Astrocyte (in vitro differentiated cells and primary cell): Measurements from ENCODE around the gene FBXL14. TPM values are rescaled to one million over a fixed set of nuclear protein-coding genes. Genes with fewer than 3 reads are reported as not detected.

Experiments
- DNase-seq: peaks from one replicate; pipeline ENCODE4 v3.0.0-alpha.2; 2010; ENCODE audit warnings: low read depth
- FAIRE-seq: peaks from 2 replicates; lab custom pipeline; 2011; peaks lifted over from hg19 to GRCh38; lab: Jason Lieb, UNC
- H2AFZ ChIP-seq: 2 replicates; pipeline ENCODE4 v1.6.0; 2012; ENCODE audit warnings: low read depth, low read length, inconsistent platforms
- H3K27ac ChIP-seq: 2 replicates; pipeline ENCODE4 v1.5.1; 2011; ENCODE audit warnings: low read depth, low read length, inconsistent platforms
- H3K27me3 ChIP-seq: 2 replicates; pipeline ENCODE4 v1.6.0; 2011; ENCODE audit warnings: low read length, inconsistent platforms; ENCODE audit not compliant: insufficient read depth
- H3K36me3 ChIP-seq: 2 replicates; pipeline ENCODE4 v1.5.1; 2011; ENCODE audit warnings: low read length, inconsistent platforms; ENCODE audit not compliant: insufficient read depth
- H3K4me1 ChIP-seq: 2 replicates; pipeline ENCODE4 v1.5.1; 2011; ENCODE audit warnings: low read length, inconsistent platforms; ENCODE audit not compliant: insufficient read depth
- H3K4me2 ChIP-seq: 2 replicates; pipeline ENCODE4 v1.6.0; 2012; ENCODE audit warnings: low read length, inconsistent platforms
- H3K4me3 ChIP-seq: 2 replicates; pipeline ENCODE4 v1.5.1; 2011; ENCODE audit warnings: low read depth, mild to moderate bottlenecking, low read length, inconsistent platforms; ENCODE audit not compliant: insufficient read depth
- H3K79me2 ChIP-seq: 2 replicates; pipeline ENCODE4 v1.6.0; 2012; ENCODE audit warnings: mild to moderate bottlenecking, low read length, inconsistent platforms; ENCODE audit not compliant: insufficient read depth
- H3K9ac ChIP-seq: 2 replicates; pipeline ENCODE4 v1.6.0; 2012; ENCODE audit warnings: mild to moderate bottlenecking, low read length, inconsistent platforms
- H3K9me3 ChIP-seq: 2 replicates; pipeline ENCODE4 v1.5.1; 2012; ENCODE audit warnings: low read depth, mild to moderate bottlenecking, low read length, inconsistent platforms; ENCODE audit not compliant: insufficient read depth
- H4K20me1 ChIP-seq: 2 replicates; pipeline ENCODE4 v1.6.0; 2012; ENCODE audit warnings: low read length, inconsistent platforms; ENCODE audit not compliant: insufficient read depth
- H3K27ac Mint-ChIP-seq: one replicate; pipeline ENCODE4 v1.8.0; 2021; ENCODE audit warnings: mild to moderate bottlenecking, mixed read lengths; ENCODE audit not compliant: unreplicated experiment
- H3K27me3 Mint-ChIP-seq: one replicate; pipeline ENCODE4 v1.8.0; 2021; ENCODE audit warnings: low read depth, mixed read lengths; ENCODE audit not compliant: unreplicated experiment
- H3K36me3 Mint-ChIP-seq: one replicate; pipeline ENCODE4 v1.8.0; 2021; ENCODE audit warnings: low read depth, mixed read lengths; ENCODE audit not compliant: unreplicated experiment
- H3K4me1 Mint-ChIP-seq: one replicate; pipeline ENCODE4 v1.8.0; 2021; ENCODE audit warnings: low read depth, mixed read lengths; ENCODE audit not compliant: unreplicated experiment
- H3K4me3 Mint-ChIP-seq: one replicate; pipeline ENCODE4 v1.8.0; 2021; ENCODE audit warnings: mild to moderate bottlenecking, moderate library complexity, mixed read lengths; ENCODE audit not compliant: unreplicated experiment
- H3K9me3 Mint-ChIP-seq: one replicate; pipeline ENCODE4 v1.8.0; 2021; ENCODE audit warnings: mild to moderate bottlenecking, mixed read lengths; ENCODE audit not compliant: unreplicated experiment
- CTCF ChIP-seq: IDR thresholded peaks from 2 replicates; pipeline ENCODE4 v1.5.1; 2011; ENCODE audit warnings: low read depth, mild to moderate bottlenecking, inconsistent platforms, low read length, moderate library complexity; ENCODE audit not compliant: insufficient read depth
- EZH2 ChIP-seq: IDR thresholded peaks from 2 replicates; pipeline ENCODE4 v1.6.1; 2012; ENCODE audit warnings: mild to moderate bottlenecking, low read length, inconsistent platforms; ENCODE audit not compliant: insufficient read depth
- total RNA-seq: library from RNA; stranded (reverse); gene quantifications from 2 replicates; pipeline ENCODE4 v1.2.1, GENCODE V29; 2021

FBXL14 gene
- total RNA-seq, 1 donor from 2014 or later = 9.2 TPM

- Histone ChIP-seq H3K27me3 (peaks cover 2% of the 10 kb centered on the region), H3K4me2 (no peak overlapping the region), H3K36me3 (no peaks in the 10 kb centered on the region), H3K9me3 (no peaks in the 10 kb centered on the region), H3K4me1 (peaks cover 22% of the 10 kb centered on the region), H3K4me3 (no peak overlapping the region), H3K79me2 (peaks cover 7% of the 10 kb centered on the region), H3K27ac (no peak overlapping the region), H3K9ac (no peak overlapping the region), H4K20me1 (no peaks in the 10 kb centered on the region), H2AFZ (no peak overlapping the region)
- H3K4me1 Mint-ChIP-seq = peaks cover 44% of the 10 kb centered on the region
- DNase-seq (no peak), FAIRE-seq (no peak)
- no peak overlapping the region for H3K27ac Mint-ChIP-seq
- no peaks in the 10 kb centered on the region for H3K9me3 Mint-ChIP-seq
- H3K27me3 Mint-ChIP-seq = no peaks in the 10 kb centered on the region
- TF ChIP-seq EZH2 = no peak
- no peak for TF ChIP-seq CTCF
- H3K4me3 Mint-ChIP-seq = peak overlapping the region; percentile 45
- peaks cover 3% of the 10 kb centered on the region for H3K36me3 Mint-ChIP-seq
Measured at GRCh38 chr12:1525858-1526257, 68.5 kb downstream of the FBXL14 start.

- H4K20me1 ChIP-seq = no peaks in the 10 kb centered on the region
- no peaks in the 10 kb centered on the region for H3K79me2 ChIP-seq
- peaks cover 49% of the 10 kb centered on the region for H3K4me1 Mint-ChIP-seq
- H3K27ac ChIP-seq = no peak overlapping the region
- H3K4me2 ChIP-seq = no peak overlapping the region
- H3K4me3 Mint-ChIP-seq = no peak overlapping the region
- DNase-seq (no peak), FAIRE-seq (no peak)
- H3K36me3 ChIP-seq = no peaks in the 10 kb centered on the region
- H3K27ac Mint-ChIP-seq = no peak overlapping the region
- no peak for TF ChIP-seq CTCF
- TF ChIP-seq EZH2 = no peak
- peaks cover 29% of the 10 kb centered on the region for H3K4me1 ChIP-seq
- no peaks in the 10 kb centered on the region for H3K36me3 Mint-ChIP-seq
- no peaks in the 10 kb centered on the region for H3K27me3 Mint-ChIP-seq
- peaks cover 2% of the 10 kb centered on the region for H3K27me3 ChIP-seq
- H2AFZ ChIP-seq = no peak overlapping the region
- H3K4me3 ChIP-seq = no peak overlapping the region
- H3K9me3 ChIP-seq = no peaks in the 10 kb centered on the region
- H3K9me3 Mint-ChIP-seq = no peaks in the 10 kb centered on the region
- no peak overlapping the region for H3K9ac ChIP-seq
Measured at GRCh38 chr12:1523558-1524050, 70.8 kb downstream of the FBXL14 start.

GRCh38 chr12:1523046-1523445 is 71.3 kb downstream of the FBXL14 start:
- no peak for FAIRE-seq
- no peak for TF ChIP-seq EZH2
- no peak for TF ChIP-seq CTCF
- DNase-seq = no peak
- Histone ChIP-seq H2AFZ (no peak overlapping the region), H3K4me3 (no peak overlapping the region), H3K4me2 (no peak overlapping the region), H3K9ac (no peak overlapping the region), H3K4me1 (peaks cover 33% of the 10 kb centered on the region), H3K79me2 (no peaks in the 10 kb centered on the region), H3K36me3 (no peaks in the 10 kb centered on the region), H3K27ac (no peak overlapping the region), H3K27me3 (peaks cover 2% of the 10 kb centered on the region), H3K9me3 (no peaks in the 10 kb centered on the region), H4K20me1 (no peaks in the 10 kb centered on the region)
- Mint-ChIP-seq H3K27me3 (no peaks in the 10 kb centered on the region), H3K36me3 (no peaks in the 10 kb centered on the region), H3K4me3 (no peak overlapping the region), H3K9me3 (no peaks in the 10 kb centered on the region), H3K27ac (no peak overlapping the region), H3K4me1 (peaks cover 48% of the 10 kb centered on the region)
